RWPE1 (cell line): ENCODE measurements around the gene OR13A1.
"Not testable (repeated sequence)": the region's sequence is repeated elsewhere in the genome, so short reads cannot be mapped to it uniquely, and the experiment has no call there.

Experiments
- CTCF ChIA-PET: fragments of 350-600 bp; sonication (Branson Sonifier 250); formaldehyde crosslinking; extraction: SDS; loops from one replicate; lab custom pipeline; 2021; lab: Yijun Ruan, JAX
- POLR2A ChIA-PET: fragments of 400-600 bp; formaldehyde crosslinking; extraction: SDS; loops from one replicate; lab custom pipeline; 2020; ENCODE audit warnings: antibody characterized with exemption; ENCODE audit not compliant: low non-redundant PET; lab: Yijun Ruan, JAX
- DNase-seq: peaks from one replicate; pipeline ENCODE4 v3.0.0; 2012; ENCODE audit warnings: low spot score
- H3K27ac ChIP-seq: fragments of 450-650 bp; 2 replicates; pipeline ENCODE4 v1.5.1; 2017
- CTCF ChIP-seq: fragments of 450-650 bp; conservative IDR thresholded peaks from 2 replicates; pipeline ENCODE4 v1.5.1; 2017; ENCODE audit warnings: low read depth, mild to moderate bottlenecking

OR13A1 gene, protein sequence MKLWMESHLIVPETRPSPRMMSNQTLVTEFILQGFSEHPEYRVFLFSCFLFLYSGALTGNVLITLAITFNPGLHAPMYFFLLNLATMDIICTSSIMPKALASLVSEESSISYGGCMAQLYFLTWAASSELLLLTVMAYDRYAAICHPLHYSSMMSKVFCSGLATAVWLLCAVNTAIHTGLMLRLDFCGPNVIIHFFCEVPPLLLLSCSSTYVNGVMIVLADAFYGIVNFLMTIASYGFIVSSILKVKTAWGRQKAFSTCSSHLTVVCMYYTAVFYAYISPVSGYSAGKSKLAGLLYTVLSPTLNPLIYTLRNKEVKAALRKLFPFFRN

GRCh38 chr10:45315508-45315907 lies at the start of gene OR13A1:
TSS of gene OR13A1 (minus strand) at chr10:45315608. CDS start at chr10:45304422, 11,186 bp downstream.
- TF ChIP-seq CTCF, result no peak
- H3K27ac ChIP-seq, result no peak within 1 kb of the TSS
- ChIA-PET CTCF (no interaction called here), POLR2A (no interaction called here)
- no peak for DNase-seq

- H3K27ac ChIP-seq, POLR2A ChIA-PET, DNase-seq, CTCF ChIA-PET: not testable (repeated sequence)
These were observed 46.8 kb upstream of the OR13A1 start for GRCh38 chr10:45361983-45362799.

DNA sequence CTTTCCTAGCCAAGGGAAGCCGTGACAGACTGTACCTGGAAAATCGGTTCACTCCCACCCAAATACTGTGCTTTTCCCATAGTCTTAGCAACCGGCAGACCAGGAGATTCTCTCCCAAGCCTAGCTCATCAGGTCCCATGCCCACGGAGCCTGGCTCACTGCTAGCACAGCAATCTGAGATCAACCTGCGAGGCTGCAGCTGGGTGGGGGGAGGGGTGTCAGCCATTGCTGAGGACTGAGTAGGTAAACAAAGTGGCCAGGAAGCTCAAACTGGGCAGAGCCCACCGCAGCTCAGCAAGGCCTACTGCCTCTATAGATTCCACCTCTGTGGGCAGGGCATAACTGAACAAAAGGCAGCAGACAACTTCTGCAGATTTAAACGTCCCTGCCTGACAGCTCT lies 43.6 kb upstream of the OR13A1 start:
- H3K27ac ChIP-seq, DNase-seq, CTCF ChIA-PET, POLR2A ChIA-PET: not testable (repeated sequence)

DNA sequence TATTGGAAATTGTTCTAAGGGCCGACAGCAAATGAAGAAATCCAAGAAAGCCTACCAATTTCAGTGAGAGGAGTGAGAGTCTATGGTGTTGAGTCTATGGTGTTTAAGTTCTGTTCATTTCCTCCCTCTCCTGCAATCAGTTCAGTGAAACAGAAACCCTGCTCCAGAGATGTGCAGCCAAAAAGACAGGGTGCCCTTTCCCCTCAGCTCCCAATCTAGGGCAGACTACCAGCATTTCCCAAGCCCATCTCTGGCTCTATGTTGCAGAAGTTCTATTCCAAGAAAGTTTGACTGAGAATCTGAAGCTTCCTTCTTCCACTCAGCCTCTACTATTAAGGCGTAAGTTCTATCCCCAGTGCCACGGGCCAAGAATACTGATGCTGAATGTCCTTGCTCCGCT lies 40.1 kb upstream of the OR13A1 start:
- no peak overlapping the region for H3K27ac ChIP-seq
- POLR2A ChIA-PET, result no interaction called here
- no peak for DNase-seq
- no peak for TF ChIP-seq CTCF
- CTCF ChIA-PET, result no interaction called here

GRCh38 chr10:45354261-45354660 lies 38.9 kb upstream of the OR13A1 start:
- DNase-seq, result no peak
- no peak for TF ChIP-seq CTCF
- H3K27ac ChIP-seq, result no peak overlapping the region
- POLR2A ChIA-PET, result no interaction called here
- CTCF ChIA-PET, result no interaction called here

DNA sequence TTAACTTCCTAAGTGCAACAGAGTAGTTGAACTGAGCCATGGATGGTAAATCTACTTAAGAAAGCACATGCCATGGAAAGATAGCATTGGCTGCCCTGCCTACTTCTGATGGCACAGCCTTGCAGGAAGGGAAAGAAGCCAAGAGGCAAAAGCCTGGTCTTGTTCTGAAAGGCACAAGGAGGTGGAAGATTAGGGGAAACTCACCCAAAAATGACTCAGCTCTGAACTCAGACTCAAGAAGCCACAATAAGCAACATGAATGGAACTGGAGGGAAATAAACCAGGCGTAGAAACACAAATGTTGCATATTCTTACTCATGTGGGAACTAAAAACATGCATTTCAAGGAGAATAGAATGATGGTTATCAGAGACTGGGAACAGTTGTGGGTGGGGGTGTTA lies 37.8 kb upstream of the OR13A1 start:
- DNase-seq, result no peak
- CTCF ChIA-PET, result no interaction called here
- POLR2A ChIA-PET, result no interaction called here
- TF ChIP-seq CTCF, result no peak
- no peak overlapping the region for H3K27ac ChIP-seq

DNA sequence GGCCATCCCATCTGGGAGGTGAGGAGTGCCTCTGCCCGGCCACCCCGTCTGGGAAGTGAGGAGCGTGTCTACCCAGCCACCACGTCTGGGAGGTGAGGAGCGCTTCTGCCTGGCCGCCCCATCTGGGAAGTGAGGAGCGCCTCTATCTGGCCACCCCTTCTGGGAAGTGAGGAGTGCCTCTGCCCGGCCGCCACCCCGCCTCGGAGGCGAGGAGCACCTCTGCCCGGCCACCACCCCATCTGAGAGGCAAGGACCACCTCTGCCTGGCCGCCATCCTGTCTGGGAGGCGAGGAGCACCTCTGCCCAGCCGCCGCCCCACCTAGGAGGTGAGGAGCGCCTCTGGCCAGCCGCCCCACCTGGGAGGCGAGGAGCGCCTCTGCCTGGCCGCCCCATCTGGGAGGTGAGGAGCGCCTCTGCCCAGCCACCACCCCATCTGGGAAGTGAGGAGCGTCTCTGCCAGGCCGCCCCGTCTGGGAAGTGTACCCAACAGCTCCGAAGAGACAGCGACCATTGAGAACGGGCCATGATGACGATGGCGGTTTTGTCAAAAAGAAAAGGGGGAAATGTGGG lies 32.9 kb upstream of the OR13A1 start:
- CTCF ChIA-PET, DNase-seq, H3K27ac ChIP-seq, POLR2A ChIA-PET: not testable (repeated sequence)

DNA sequence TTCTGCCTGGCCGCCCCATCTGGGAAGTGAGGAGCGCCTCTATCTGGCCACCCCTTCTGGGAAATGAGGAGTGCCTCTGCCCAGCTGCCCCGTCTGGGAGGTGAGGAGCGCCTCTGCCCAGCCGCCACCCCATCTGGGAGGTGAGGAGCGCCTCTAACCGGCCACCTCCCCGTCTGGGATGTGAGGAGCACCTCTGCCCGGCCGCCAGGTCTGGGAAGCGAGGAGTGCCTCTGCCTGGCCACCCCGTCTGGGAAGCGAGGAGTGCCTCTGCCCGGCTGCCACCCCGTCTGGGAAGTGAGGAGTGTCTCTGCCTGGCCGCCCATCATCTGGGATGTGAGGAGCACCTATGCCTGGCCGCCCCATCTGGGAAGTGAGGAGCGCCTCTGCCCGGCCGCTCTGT lies 32.1 kb upstream of the OR13A1 start:
- H3K27ac ChIP-seq, DNase-seq, POLR2A ChIA-PET, CTCF ChIA-PET: not testable (repeated sequence)

GRCh38 chr10:45346652-45347335 lies 31.4 kb upstream of the OR13A1 start:
- DNase-seq, POLR2A ChIA-PET, H3K27ac ChIP-seq, CTCF ChIA-PET: not testable (repeated sequence)

GRCh38 chr10:45340420-45340819 lies 25.0 kb upstream of the OR13A1 start:
- POLR2A ChIA-PET, DNase-seq, H3K27ac ChIP-seq, CTCF ChIA-PET: not testable (repeated sequence)
